ENCODE data around the gene ZNF552.

- no peak for TF ChIP-seq CTCF (IDR thresholded peaks at IDR 0.05)
- TF ChIP-seq ZFX (IDR thresholded peaks at IDR 0.05; ENCODE audit: borderline replicate concordance), result no peak
These were observed 701 bp downstream of the ZNF552 start for GRCh38 chr19:57813919-57814504.

Measured in 22Rv1 (cell line).